Neutrophil (primary cell): ENCODE measurements around the gene DDX51.

ENCODE experiments used
- H3K27ac ChIP-seq: fragments of 200-600 bp; sonication (generic); 2 replicates; pipeline ENCODE4 v1.5.1; 2016; ENCODE audit warnings: mild to moderate bottlenecking, moderate library complexity
- H3K27me3 ChIP-seq: fragments of 200-600 bp; sonication (generic); 2 replicates; pipeline ENCODE4 v1.6.0; 2016; ENCODE audit warnings: mild to moderate bottlenecking
- H3K36me3 ChIP-seq: fragments of 200-600 bp; sonication (generic); 2 replicates; pipeline ENCODE4 v1.5.1; 2017
- H3K4me1 ChIP-seq, 2 experiments: fragments of 200-600 bp in 1 of 2; sonication (generic) in 1 of 2; 1 replicate in 1 of 2; 2 replicates in 1 of 2; pipeline versions ENCODE4 v1.5.1 to v1.6.1; 2013 to 2016; ENCODE audit warnings: low read depth in 1 of 2, low read length in 1 of 2, mild to moderate bottlenecking in 1 of 2, moderate library complexity in 1 of 2; ENCODE audit not compliant: control insufficient read depth in 1 of 2, insufficient read depth in 1 of 2
- H3K4me3 ChIP-seq, 2 experiments: fragments of 200-600 bp in 1 of 2; sonication (generic) in 1 of 2; 1 replicate in 1 of 2; 2 replicates in 1 of 2; pipeline ENCODE4 v1.5.1; 2013 to 2016; ENCODE audit warnings: low read depth in 1 of 2, low read length in 1 of 2, mild to moderate bottlenecking in 1 of 2, moderate library complexity in 1 of 2
- H3K9me3 ChIP-seq: fragments of 200-600 bp; sonication (generic); 2 replicates; pipeline ENCODE4 v1.5.1; 2016
- CTCF ChIP-seq: fragments of 200-600 bp; sonication (generic); IDR thresholded peaks from 2 replicates; pipeline ENCODE4 v1.5.1; 2016; ENCODE audit warnings: antibody characterized with exemption

Gene DDX51

GRCh38 chr12:132127041-132127440, 17.1 kb downstream of the DDX51 start:
- TF ChIP-seq CTCF = no peak
- no peak overlapping the region for H3K27ac ChIP-seq
- peaks cover 26% of the 10 kb centered on the region for H3K36me3 ChIP-seq
- H3K27me3 ChIP-seq = no peaks in the 10 kb centered on the region
- H3K9me3 ChIP-seq = no peaks in the 10 kb centered on the region
- no peaks in the 10 kb centered on the region for H3K4me1 ChIP-seq
- no peak overlapping the region for H3K4me3 ChIP-seq

DNA sequence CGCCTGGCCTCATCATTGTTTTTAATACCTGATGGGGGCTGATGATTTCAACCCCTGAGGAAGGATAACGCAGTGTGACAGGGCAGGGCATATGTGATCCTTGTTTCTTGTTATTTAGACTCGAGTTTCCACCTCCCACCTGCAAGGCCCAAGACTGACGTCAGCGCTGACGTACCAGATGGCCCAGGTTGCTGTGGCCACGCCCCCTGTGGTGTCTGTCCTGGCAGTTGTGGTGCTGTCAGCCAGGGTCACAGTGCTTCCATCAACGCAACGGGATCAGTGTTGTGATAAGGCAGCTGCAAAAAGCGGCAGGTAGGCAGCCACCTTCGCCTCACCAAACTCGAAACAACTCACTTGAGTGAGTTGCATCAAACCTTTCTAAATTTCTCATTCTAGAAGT, 18.4 kb downstream of the DDX51 start:
- H3K9me3 ChIP-seq = no peaks in the 10 kb centered on the region
- H3K27me3 ChIP-seq = no peaks in the 10 kb centered on the region
- TF ChIP-seq CTCF = no peak
- no peaks in the 10 kb centered on the region for H3K4me1 ChIP-seq
- H3K4me3 ChIP-seq = no peak overlapping the region
- no peak overlapping the region for H3K27ac ChIP-seq
- peaks cover 39% of the 10 kb centered on the region for H3K36me3 ChIP-seq

GRCh38 chr12:132124766-132125425, 19.2 kb downstream of the DDX51 start:
- Histone ChIP-seq H3K4me3 (no peak overlapping the region), H3K4me1 (no peaks in the 10 kb centered on the region), H3K9me3 (no peaks in the 10 kb centered on the region), H3K36me3 (peaks cover 39% of the 10 kb centered on the region), H3K27me3 (no peaks in the 10 kb centered on the region), H3K27ac (no peak overlapping the region)
- TF ChIP-seq CTCF = no peak

DNA sequence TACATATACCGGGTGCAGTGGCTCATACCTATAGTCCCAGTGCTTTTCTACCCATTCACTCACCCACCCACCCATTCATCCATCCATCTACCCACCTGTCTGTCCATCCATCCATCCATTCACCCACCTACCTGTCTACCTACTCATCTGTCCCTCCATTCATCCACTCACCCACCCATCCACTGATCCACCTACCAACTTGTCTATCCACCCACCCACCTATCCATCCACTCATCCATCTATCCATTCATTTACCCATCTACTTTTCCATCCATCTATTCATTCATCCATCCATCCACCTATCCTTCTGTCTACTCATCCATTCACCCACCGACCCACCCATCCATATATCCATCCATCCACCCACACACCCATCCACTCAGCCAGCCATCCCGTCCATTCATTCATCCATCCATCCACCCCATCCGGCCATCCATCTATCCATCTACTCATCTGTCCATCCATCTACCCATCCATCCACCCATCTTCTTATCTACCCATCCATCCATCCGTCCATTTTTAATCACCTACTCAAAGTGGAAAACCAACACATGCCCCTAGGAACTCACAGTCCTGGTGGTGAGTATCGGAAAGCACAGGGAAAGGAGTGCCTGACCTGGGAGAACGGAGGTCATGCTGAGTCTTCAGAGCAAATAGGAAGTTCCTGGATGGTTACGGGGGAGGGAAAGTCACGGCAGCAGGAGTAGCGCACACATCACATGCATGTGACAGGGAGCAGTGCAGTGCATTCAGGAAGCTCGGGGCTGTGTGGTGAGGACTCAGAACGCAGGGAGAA, 20.0 kb downstream of the DDX51 start:
- H3K36me3 ChIP-seq = peaks cover 39% of the 10 kb centered on the region
- no peak for TF ChIP-seq CTCF
- H3K27me3 ChIP-seq = no peaks in the 10 kb centered on the region

GRCh38 chr12:132121283-132121682, 22.8 kb downstream of the DDX51 start:
- Histone ChIP-seq H3K27me3 (no peaks in the 10 kb centered on the region), H3K27ac (no peak overlapping the region), H3K4me3 (no peak overlapping the region), H3K4me1 (no peaks in the 10 kb centered on the region), H3K9me3 (no peaks in the 10 kb centered on the region), H3K36me3 (peaks cover 43% of the 10 kb centered on the region)
- no peak for TF ChIP-seq CTCF

More for the DNA sequence above, 20.0 kb downstream of the DDX51 start:
- H3K9me3 ChIP-seq = no peaks in the 10 kb centered on the region
- H3K27ac ChIP-seq = no peak overlapping the region
- no peaks in the 10 kb centered on the region for H3K4me1 ChIP-seq
- no peak overlapping the region for H3K4me3 ChIP-seq
